Testis (tissue), 3 donors: ENCODE measurements around the gene ADAP1. TPM values are rescaled to one million over a fixed set of nuclear protein-coding genes. Genes with fewer than 3 reads are reported as not detected.
A peak's percentile ranks its signal among the peaks of the same experiment; 100 is the strongest.

Source experiments
- DNase-seq: peaks from one replicate; pipeline ENCODE4 v3.0.0-alpha.2; 2019
- H3K27ac ChIP-seq, 2 donors: fragments of 200-600 bp; sonication (generic); one replicate each; pipeline ENCODE4 v1.5.1; 2019
- H3K27me3 ChIP-seq: fragments of 200-600 bp; sonication (generic); one replicate; pipeline ENCODE4 v1.5.1; 2019
- H3K36me3 ChIP-seq: fragments of 200-600 bp; sonication (generic); one replicate; pipeline ENCODE4 v1.5.1; 2017; ENCODE audit warnings: low read depth; ENCODE audit errors: missing control alignments
- H3K4me1 ChIP-seq: fragments of 200-600 bp; sonication (generic); one replicate; pipeline ENCODE4 v1.5.1; 2019
- H3K4me3 ChIP-seq, 2 donors: fragments of 200-600 bp; sonication (generic); one replicate each; pipeline ENCODE4 v1.5.1; 2017 to 2019
- H3K9me3 ChIP-seq: fragments of 200-600 bp; sonication (generic); one replicate; pipeline ENCODE4 v1.5.1; 2017
- POLR2A ChIP-seq: fragments of 450-650 bp; IDR thresholded peaks from one replicate; pipeline ENCODE4 v1.6.1; 2017; ENCODE audit warnings: antibody characterized with exemption, mild to moderate bottlenecking, moderate library complexity
- WGBS, 2 donors: methylation state at CpG; one replicate each; pipeline ENCODE4 v1.1.5; 2018; 5-methylcytosine and 5-hydroxymethylcytosine counted together
- intact Hi-C: fragments of 100-400 bp; cut with DNase I; formaldehyde crosslinking; loops from one replicate; pipeline ENCODE4 v1.15.1; 2023; ENCODE audit warnings: low total_unique reads
- polyA plus RNA-seq: library from polyadenylated mRNA; stranded (reverse); fragments of 350-450 nt; fragmentation: Illumina TruSeq; extraction: RNeasy Lipid Tissue Mini Kit (QIAGEN cat#74804); gene quantifications from one replicate; pipeline ENCODE4 v1.2.3, GENCODE V29; 2014; ENCODE audit warnings: low read depth, low replicate concordance; ENCODE audit not compliant: insufficient read depth
- total RNA-seq, 2 donors: library from RNA; depleted of rRNA; stranded (reverse); fragments of >200 nt; gene quantifications; one replicate each; pipeline ENCODE4 v1.2.3, GENCODE V29; 2016
- TF ChIP-seq, protein P1 (sequence below), 3 experiments: fragments of 450-650 bp in 2 of 3; fragments of 200-600 bp in 1 of 3; sonication (generic) in 1 of 3; IDR thresholded peaks; one replicate each; pipeline ENCODE4 v1.5.1; 2016 to 2019; ENCODE audit warnings: antibody characterized with exemption in 3 of 3, mild to moderate bottlenecking in 2 of 3, moderate library complexity in 1 of 3

ADAP1 gene
- total and polyA plus RNA-seq, 3 donors from 2014 or later: 2.4 to 10.9 (median 6.1) TPM

GRCh38 chr7:974172-974571 lies 19.7 kb upstream of the ADAP1 start:
- no peak for DNase-seq
- WGBS, 2 donors: 20 to 35% methylated on average over 7 of the region's 7 CpGs
- TF ChIP-seq, protein P1, sequence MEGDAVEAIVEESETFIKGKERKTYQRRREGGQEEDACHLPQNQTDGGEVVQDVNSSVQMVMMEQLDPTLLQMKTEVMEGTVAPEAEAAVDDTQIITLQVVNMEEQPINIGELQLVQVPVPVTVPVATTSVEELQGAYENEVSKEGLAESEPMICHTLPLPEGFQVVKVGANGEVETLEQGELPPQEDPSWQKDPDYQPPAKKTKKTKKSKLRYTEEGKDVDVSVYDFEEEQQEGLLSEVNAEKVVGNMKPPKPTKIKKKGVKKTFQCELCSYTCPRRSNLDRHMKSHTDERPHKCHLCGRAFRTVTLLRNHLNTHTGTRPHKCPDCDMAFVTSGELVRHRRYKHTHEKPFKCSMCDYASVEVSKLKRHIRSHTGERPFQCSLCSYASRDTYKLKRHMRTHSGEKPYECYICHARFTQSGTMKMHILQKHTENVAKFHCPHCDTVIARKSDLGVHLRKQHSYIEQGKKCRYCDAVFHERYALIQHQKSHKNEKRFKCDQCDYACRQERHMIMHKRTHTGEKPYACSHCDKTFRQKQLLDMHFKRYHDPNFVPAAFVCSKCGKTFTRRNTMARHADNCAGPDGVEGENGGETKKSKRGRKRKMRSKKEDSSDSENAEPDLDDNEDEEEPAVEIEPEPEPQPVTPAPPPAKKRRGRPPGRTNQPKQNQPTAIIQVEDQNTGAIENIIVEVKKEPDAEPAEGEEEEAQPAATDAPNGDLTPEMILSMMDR (IDR thresholded peaks at IDR 0.05): no peak
- TF ChIP-seq POLR2A: no peak
- Histone ChIP-seq H3K27ac (no peak overlapping the region), H3K36me3 (no peaks in the 10 kb centered on the region), H3K9me3 (no peaks in the 10 kb centered on the region), H3K27me3 (no peaks in the 10 kb centered on the region), H3K4me3 (peak overlapping the region; percentile 84 to 94), H3K4me1 (peaks cover 22% of the 10 kb centered on the region)
- intact Hi-C loops: no loop called here

DNA sequence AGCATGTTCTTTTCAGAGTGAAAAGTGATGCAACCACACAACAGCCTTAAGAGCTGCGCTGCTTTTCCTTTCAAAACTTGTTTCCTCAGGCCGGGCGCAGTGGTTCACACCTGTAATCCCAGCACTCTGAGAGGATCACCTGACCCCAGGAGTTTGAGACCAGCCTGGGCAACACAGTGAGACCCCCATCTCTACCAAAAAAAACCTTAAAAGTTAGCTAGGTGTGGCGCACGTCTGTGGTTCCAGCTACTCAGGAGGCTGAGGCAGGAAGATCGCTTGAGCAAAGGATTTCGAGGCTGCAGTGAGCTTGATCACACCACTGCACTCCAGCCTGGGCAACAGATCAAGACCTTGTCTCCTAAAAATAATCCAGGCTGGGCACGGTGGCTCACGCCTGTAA lies 18.8 kb upstream of the ADAP1 start:
- Histone ChIP-seq H3K4me3 (no peak overlapping the region), H3K4me1 (peaks cover 22% of the 10 kb centered on the region), H3K27ac (no peak overlapping the region), H3K27me3 (no peaks in the 10 kb centered on the region), H3K36me3 (no peaks in the 10 kb centered on the region), H3K9me3 (no peaks in the 10 kb centered on the region)
- TF ChIP-seq, protein P1 (IDR thresholded peaks at IDR 0.05): no peak
- DNase-seq: no peak
- WGBS, 2 donors: 72 to 83% methylated on average over 9 of the region's 9 CpGs
- intact Hi-C loops: no loop called here

DNA sequence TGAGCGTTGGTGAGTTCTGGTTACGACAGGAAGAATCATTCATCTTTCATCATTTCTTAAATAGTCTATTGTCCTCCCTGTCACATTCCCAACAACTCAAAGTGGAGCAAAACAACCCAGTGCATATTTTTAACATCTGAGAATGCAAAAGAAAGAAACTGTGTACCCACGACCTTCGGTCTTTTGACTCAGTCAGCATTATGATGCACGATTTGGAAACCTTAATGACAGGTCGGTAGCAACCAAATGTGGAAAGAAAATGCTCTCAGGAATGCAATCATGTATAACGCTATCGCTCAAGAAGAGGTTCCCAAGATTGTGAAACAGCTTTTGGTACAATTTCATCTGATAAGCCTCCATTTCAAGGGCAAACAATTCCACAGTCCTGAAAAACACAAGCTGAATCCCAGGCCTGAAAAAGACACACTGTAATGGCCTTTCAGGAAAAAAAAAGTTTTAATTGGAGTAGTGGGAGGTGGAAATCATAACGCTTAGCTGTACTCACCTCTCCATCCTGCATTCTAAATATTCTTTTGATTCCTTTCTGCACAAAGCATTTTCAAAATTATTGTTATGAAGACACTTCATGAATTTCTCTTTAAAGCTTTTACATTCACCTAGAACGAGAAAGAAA lies 18.3 kb upstream of the ADAP1 start:
- intact Hi-C loops: no loop called here
- no peak overlapping the region for H3K4me3 ChIP-seq
- WGBS, 2 donors: 50 to 63% methylated on average over 10 of the region's 10 CpGs
- no peaks in the 10 kb centered on the region for H3K36me3 ChIP-seq
- H3K4me1 ChIP-seq: peaks cover 22% of the 10 kb centered on the region
- no peaks in the 10 kb centered on the region for H3K9me3 ChIP-seq
- H3K27ac ChIP-seq: no peak overlapping the region
- no peak for DNase-seq
- no peak for TF ChIP-seq POLR2A
- TF ChIP-seq, protein P1 (IDR thresholded peaks at IDR 0.05): no peak
- no peaks in the 10 kb centered on the region for H3K27me3 ChIP-seq

GRCh38 chr7:972110-972509 lies 17.6 kb upstream of the ADAP1 start:
- H3K4me1 ChIP-seq: peaks cover 17% of the 10 kb centered on the region
- WGBS, 2 donors: 93% methylated on average over 12 of the region's 12 CpGs
- no peaks in the 10 kb centered on the region for H3K36me3 ChIP-seq
- intact Hi-C loops: no loop called here
- no peak for DNase-seq
- TF ChIP-seq POLR2A: no peak
- TF ChIP-seq, protein P1 (IDR thresholded peaks at IDR 0.05): no peak
- H3K27ac ChIP-seq: no peak overlapping the region
- no peaks in the 10 kb centered on the region for H3K27me3 ChIP-seq
- H3K4me3 ChIP-seq: no peak overlapping the region
- no peaks in the 10 kb centered on the region for H3K9me3 ChIP-seq

GRCh38 chr7:970744-971143 lies 16.3 kb upstream of the ADAP1 start:
- Histone ChIP-seq H3K4me1 (peaks cover 16% of the 10 kb centered on the region), H3K9me3 (no peaks in the 10 kb centered on the region), H3K27me3 (no peaks in the 10 kb centered on the region), H3K4me3 (no peak overlapping the region), H3K36me3 (no peaks in the 10 kb centered on the region), H3K27ac (no peak overlapping the region)
- 96 to 98% methylated on average over 6 of the region's 6 CpGs for WGBS, 2 donors
- intact Hi-C loops: no loop called here
- no peak for DNase-seq
- no peak for TF ChIP-seq POLR2A
- TF ChIP-seq, protein P1 (IDR thresholded peaks at IDR 0.05): no peak
